ENCODE data around the gene USP26.

Gene USP26

DNA sequence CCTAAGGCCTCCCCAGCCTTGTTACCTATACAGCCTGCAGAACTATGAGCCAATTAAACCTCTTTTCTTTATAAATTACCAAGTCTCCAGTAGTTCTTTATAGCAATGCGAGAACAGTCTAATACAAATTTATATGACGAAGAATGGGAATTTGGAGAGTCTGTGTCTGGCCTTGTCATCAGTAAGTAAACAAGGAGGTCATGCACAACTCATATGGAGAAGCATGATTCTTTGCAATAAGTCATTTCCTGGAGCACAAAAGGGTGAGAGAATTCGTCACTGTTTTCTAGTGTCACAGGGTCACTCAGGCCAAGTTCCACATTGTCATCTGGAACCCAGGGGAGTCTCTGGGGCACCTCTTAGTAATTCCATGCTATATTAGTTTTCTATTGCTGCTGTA is 89.5 kb downstream of the USP26 start:
- Histone ChIP-seq H3K36me3 (replicated peaks) (no peaks in the 10 kb centered on the region), H3K27ac (no peak overlapping the region), H3K4me3 (ENCODE audit: low read depth, low read length) (no peak overlapping the region), H3K27me3 (replicated peaks) (no peaks in the 10 kb centered on the region)
- no peak for TF ChIP-seq CTCF (IDR thresholded peaks at IDR 0.05; ENCODE audit: low read depth, low read length, missing control alignments)
- in situ Hi-C loops (cut with HindIII; ENCODE audit: low pct_ligation_motif_present, low sequenced_read_pairs): no loop called here
- no peak for DNase-seq

DNA sequence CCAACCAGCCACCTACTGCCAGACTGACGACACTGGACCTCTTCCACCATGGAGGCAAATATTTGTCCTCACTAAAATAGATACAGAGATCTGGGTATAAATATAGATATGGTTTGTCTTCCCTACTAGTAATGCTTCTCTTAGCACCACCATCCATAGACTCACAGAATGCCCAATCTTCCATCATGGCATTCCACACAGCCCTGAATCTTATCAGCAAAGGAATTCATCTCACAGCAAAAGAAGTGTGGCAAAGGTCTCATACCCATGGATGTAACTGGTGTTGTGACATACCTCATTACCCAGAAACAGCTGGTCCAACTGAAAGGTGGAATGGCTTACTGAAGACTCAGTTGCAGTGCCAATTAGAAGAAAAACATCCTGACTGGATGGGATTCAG is 91.3 kb downstream of the USP26 start:
- no peak for DNase-seq
- no peaks in the 10 kb centered on the region for H3K27me3 ChIP-seq (replicated peaks)
- in situ Hi-C loops (cut with HindIII; ENCODE audit: low pct_ligation_motif_present, low sequenced_read_pairs): no loop called here
- H3K27ac ChIP-seq: no peak overlapping the region
- no peak for TF ChIP-seq CTCF (IDR thresholded peaks at IDR 0.05; ENCODE audit: low read depth, low read length, missing control alignments)
- H3K36me3 ChIP-seq (replicated peaks): no peaks in the 10 kb centered on the region
- H3K4me3 ChIP-seq (ENCODE audit: low read depth, low read length): no peak overlapping the region

GRCh38 chrX:133005042-133005441 is 91.9 kb downstream of the USP26 start:
- no peak for DNase-seq
- TF ChIP-seq CTCF (IDR thresholded peaks at IDR 0.05; ENCODE audit: low read depth, low read length, missing control alignments): peak; percentile 72
- Histone ChIP-seq H3K4me3 (ENCODE audit: low read depth, low read length) (no peak overlapping the region), H3K27me3 (replicated peaks) (no peaks in the 10 kb centered on the region), H3K27ac (no peak overlapping the region), H3K36me3 (replicated peaks) (no peaks in the 10 kb centered on the region)
- in situ Hi-C loops (cut with HindIII; ENCODE audit: low pct_ligation_motif_present, low sequenced_read_pairs): no loop called here

DNA sequence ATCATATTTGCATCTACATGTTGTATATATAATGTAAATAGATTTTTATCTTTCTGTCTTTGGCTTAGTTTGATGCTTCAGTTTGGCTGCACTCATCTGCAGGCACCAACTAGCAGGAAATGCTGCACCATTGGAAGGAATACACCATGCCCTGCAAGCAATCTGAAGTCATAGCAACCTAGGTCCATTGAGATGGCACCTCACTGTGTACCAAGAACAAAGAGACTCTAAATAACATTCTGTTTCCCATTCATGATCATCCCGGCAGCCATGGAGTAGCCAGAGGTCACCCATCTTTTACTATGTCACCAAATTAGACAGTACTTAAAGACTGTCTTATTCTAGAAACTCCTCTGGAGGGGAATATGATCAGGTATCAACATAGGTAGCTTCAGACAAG is 97.7 kb downstream of the USP26 start:
- DNase-seq: no peak
- no peaks in the 10 kb centered on the region for H3K36me3 ChIP-seq (replicated peaks)
- H3K27me3 ChIP-seq (replicated peaks): no peaks in the 10 kb centered on the region
- H3K27ac ChIP-seq: no peak overlapping the region
- TF ChIP-seq CTCF (IDR thresholded peaks at IDR 0.05; ENCODE audit: low read depth, low read length, missing control alignments): no peak
- in situ Hi-C loops (cut with HindIII; ENCODE audit: low pct_ligation_motif_present, low sequenced_read_pairs): no loop called here
- no peak overlapping the region for H3K4me3 ChIP-seq (ENCODE audit: low read depth, low read length)

GRCh38 chrX:132990835-132991234 is 106.1 kb downstream of the USP26 start:
- no peaks in the 10 kb centered on the region for H3K36me3 ChIP-seq (replicated peaks)
- DNase-seq: no peak
- TF ChIP-seq CTCF (IDR thresholded peaks at IDR 0.05; ENCODE audit: low read depth, low read length, missing control alignments): no peak
- H3K27me3 ChIP-seq (replicated peaks): no peaks in the 10 kb centered on the region
- no peak overlapping the region for H3K4me3 ChIP-seq (ENCODE audit: low read depth, low read length)
- H3K27ac ChIP-seq: no peak overlapping the region
- in situ Hi-C loops (cut with HindIII; ENCODE audit: low pct_ligation_motif_present, low sequenced_read_pairs): no loop called here

- no peaks in the 10 kb centered on the region for H3K36me3 ChIP-seq (replicated peaks)
- in situ Hi-C loops (cut with HindIII; ENCODE audit: low pct_ligation_motif_present, low sequenced_read_pairs): no loop called here
- H3K27ac ChIP-seq: no peak overlapping the region
- no peaks in the 10 kb centered on the region for H3K27me3 ChIP-seq (replicated peaks)
- no peak for TF ChIP-seq CTCF (IDR thresholded peaks at IDR 0.05; ENCODE audit: low read depth, low read length, missing control alignments)
- no peak overlapping the region for H3K4me3 ChIP-seq (ENCODE audit: low read depth, low read length)
- DNase-seq: no peak
Measured at GRCh38 chrX:132986556-132986955, 110.4 kb downstream of the USP26 start.
